Measurements from ENCODE around the gene KRTAP5-1.
"Not testable (repeated sequence)": the region's sequence is repeated elsewhere in the genome, so short reads cannot be mapped to it uniquely, and the experiment has no call there.

DNA sequence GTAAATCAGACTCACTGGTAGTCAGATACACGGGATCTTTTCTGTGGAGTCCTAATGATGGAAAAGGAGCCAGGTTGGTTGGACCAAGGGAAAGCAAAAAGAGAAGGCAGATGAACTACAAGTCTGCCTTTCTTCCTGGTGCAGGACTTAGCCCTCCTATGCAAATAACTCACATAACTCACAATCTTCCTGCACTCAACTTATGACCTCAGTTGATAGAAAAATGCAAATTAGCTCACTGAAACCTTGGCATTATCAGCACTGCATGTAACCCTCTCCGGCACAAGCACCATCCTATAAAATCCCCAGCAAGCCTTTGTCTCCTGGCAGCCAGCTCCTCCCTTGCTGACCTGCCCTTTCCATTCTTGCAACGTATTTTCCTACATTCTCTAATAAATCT is 16.6 kb upstream of the KRTAP5-1 start:
- not testable (repeated sequence) for TF ChIP-seq POLR2A, POLR2AphosphoS5, TAF1 (IDR thresholded peaks at IDR 0.05; ENCODE audit: low read depth, low read length)

All from GM12891 (cell line).